Muscle layer of duodenum (tissue), 2 donors: Measurements from ENCODE around the gene ZSWIM3.

Source experiments
- H3K27ac ChIP-seq: one replicate; pipeline ENCODE4 v1.7.0; 2013; ENCODE audit warnings: mild to moderate bottlenecking, low read length
- H3K27me3 ChIP-seq: one replicate; pipeline ENCODE4 v1.7.0; 2013; ENCODE audit warnings: low read depth, mild to moderate bottlenecking, control low read depth, low read length
- H3K36me3 ChIP-seq, 2 donors: one replicate each; pipeline ENCODE4 v1.7.0; 2013; ENCODE audit warnings: low read length in 2 of 2, control low read depth in 1 of 2, mild to moderate bottlenecking in 1 of 2; ENCODE audit not compliant: insufficient read depth in 2 of 2, control insufficient read depth in 1 of 2
- H3K4me1 ChIP-seq, 2 donors: one replicate each; pipeline ENCODE4 v1.7.0; 2013; ENCODE audit warnings: low read length in 2 of 2, mild to moderate bottlenecking in 2 of 2, control low read depth in 1 of 2, moderate library complexity in 1 of 2; ENCODE audit not compliant: insufficient read depth in 2 of 2, control insufficient read depth in 1 of 2
- H3K4me3 ChIP-seq, 2 donors: one replicate each; pipeline ENCODE4 v1.7.0; 2013; ENCODE audit warnings: low read length in 2 of 2, low read depth in 1 of 2, mild to moderate bottlenecking in 1 of 2
- H3K9me3 ChIP-seq, 2 donors: one replicate each; pipeline ENCODE4 v1.7.0; 2013; ENCODE audit warnings: low read length in 2 of 2, control low read depth in 1 of 2, mild to moderate bottlenecking in 1 of 2; ENCODE audit not compliant: control insufficient read depth in 1 of 2
- donor health status: healthy.

The ZSWIM3 gene

DNA sequence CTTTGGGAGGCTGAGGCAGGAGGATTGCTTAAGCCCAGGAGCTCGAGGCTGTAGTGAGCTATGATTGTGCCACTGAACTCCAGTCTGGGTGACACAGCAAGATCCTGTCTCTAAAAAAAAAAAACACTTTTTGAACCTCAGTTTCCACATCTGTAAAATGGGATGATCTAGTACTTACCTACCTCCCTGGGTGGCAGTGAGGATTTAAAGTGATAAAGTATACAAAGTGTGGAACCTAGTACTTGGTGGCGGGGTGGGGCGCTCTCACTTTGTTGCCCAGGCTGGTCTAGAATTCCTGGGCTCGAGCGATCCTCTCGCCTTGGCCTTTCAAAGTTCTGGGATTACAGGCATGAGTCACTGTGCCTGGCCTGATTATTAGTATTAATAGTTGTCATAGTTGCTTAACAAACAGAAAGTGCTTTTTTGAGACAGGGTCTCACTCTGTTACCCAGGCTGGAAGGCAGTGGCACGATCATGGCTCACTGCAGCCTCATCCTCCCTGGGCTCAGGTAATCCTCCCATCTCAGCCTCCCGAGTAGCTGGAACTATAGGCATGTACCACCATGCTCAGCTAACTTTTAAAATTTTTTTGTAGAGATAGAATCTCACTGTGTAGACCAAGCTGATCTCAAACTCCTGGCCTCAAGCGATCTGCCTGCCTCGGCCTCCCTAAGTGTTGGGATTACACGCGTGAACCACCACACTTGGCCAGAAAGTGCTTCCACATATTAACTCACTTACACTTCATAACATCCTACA is 61.5 kb downstream of the ZSWIM3 start:
- H3K27me3 ChIP-seq, result no peaks in the 10 kb centered on the region
- no peak overlapping the region for H3K4me3 ChIP-seq
- peaks cover 5 to 19% of the 10 kb centered on the region in 2 donors for H3K4me1 ChIP-seq
- H3K9me3 ChIP-seq, result no peaks in the 10 kb centered on the region
- no peaks in the 10 kb centered on the region for H3K36me3 ChIP-seq
- peak overlapping the region; percentile 58 for H3K27ac ChIP-seq

DNA sequence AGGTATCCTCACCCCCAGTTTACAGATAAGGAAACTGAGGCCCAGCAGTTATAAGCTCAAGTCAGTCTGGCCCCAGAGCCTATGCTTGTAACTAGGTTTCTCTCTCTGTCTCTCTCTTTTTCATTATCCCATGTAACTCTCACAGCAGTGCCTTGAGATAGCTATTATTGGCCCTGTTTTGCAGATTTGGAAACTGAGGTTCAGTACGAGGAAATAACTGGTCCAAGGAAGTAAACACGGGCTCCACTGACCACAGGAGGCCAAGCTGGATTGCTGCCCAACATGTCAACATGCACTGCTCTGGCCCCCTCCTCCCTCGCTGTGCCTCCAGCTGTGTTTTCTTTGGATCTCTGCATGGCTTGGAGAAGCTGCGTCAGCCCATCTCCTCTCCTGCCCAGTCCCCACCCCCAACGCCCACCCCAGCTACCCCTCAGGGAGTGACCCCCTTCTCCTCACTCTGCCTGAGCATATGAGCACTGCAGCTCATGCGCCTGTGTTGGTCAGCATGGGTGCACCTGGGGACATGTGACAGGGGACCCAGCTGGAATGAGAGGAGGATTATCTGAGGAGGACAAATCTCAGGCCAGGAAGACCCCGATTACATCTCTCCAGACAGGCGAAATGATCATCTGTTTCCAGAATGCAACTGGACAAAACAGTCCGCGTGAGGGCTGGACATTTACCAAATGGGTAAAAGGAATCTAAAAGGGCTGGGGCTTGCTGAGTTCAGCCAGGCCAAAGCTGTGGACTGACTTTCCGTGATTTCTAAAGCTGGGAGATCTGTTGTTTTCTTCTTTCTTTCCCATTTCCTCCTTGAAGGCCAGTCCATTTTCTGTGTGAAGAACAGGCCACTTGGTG is 62.4 kb downstream of the ZSWIM3 start:
- Histone ChIP-seq H3K36me3 (no peaks in the 10 kb centered on the region), H3K4me1 (peaks cover 5 to 23% of the 10 kb centered on the region in 2 donors), H3K4me3 (no peak overlapping the region), H3K9me3 (no peaks in the 10 kb centered on the region), H3K27ac (peak overlapping the region; percentile 36), H3K27me3 (no peaks in the 10 kb centered on the region)

GRCh38 chr20:45920462-45921336 is 63.3 kb downstream of the ZSWIM3 start:
- Histone ChIP-seq H3K4me1 (peaks cover 5 to 23% of the 10 kb centered on the region in 2 donors), H3K27me3 (no peaks in the 10 kb centered on the region), H3K27ac (peak overlapping the region; percentile 36), H3K9me3 (no peaks in the 10 kb centered on the region), H3K36me3 (no peaks in the 10 kb centered on the region), H3K4me3 (no peak overlapping the region)

- no peak overlapping the region for H3K4me3 ChIP-seq
- H3K27me3 ChIP-seq, result no peaks in the 10 kb centered on the region
- no peaks in the 10 kb centered on the region for H3K9me3 ChIP-seq
- no peak overlapping the region for H3K27ac ChIP-seq
- peaks cover 5 to 23% of the 10 kb centered on the region in 2 donors for H3K4me1 ChIP-seq
- H3K36me3 ChIP-seq, result no peaks in the 10 kb centered on the region
Observed at GRCh38 chr20:45921337-45922189, 64.1 kb downstream of the ZSWIM3 start.

DNA sequence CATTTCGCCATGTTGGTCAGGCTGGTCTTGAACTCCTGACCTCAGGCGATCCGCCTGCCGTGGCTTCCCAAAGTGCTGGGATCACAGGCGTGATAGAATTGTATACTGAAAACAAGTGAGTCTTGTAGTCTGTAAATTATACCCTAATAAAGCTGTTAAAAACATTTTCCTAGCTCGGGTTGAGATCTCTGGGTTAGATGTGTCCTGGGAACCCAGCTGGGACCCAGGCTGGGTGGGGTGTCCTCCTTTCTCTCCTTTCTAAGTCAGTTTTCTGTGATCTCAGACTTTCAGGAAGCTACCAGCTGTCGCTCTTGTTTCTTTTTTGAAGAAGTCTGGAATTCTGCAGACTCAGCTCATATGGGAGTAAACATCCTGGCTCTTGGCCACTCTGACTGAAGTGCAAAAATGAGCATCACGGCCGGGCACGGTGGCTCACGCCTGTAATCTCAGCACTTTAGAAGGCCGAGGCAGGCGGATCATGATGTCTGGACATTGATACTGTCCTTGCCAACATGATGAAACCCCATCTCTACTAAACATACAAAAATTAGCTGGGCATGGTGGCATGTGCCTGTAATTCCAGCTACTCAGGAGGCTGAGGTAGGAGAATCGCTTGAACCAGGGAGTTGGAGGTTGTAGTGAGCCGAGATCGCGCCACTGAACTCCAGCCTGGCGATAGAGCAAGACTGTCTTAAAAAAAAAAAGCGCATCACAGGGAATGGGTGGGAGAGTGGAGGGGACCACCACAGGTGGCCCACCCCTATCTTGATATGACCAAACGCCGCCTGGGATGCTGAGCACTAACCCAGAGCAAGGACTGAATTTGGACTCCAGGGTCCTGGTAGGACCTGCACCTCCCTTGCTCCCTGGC is 67.2 kb downstream of the ZSWIM3 start:
- Histone ChIP-seq H3K36me3 (no peaks in the 10 kb centered on the region), H3K9me3 (no peaks in the 10 kb centered on the region), H3K27me3 (no peaks in the 10 kb centered on the region), H3K4me1 (peaks cover 2 to 11% of the 10 kb centered on the region in 2 donors), H3K4me3 (no peak overlapping the region), H3K27ac (peak overlapping the region; percentile 19)

- no peaks in the 10 kb centered on the region for H3K9me3 ChIP-seq
- H3K4me3 ChIP-seq, result no peak overlapping the region
- no peak overlapping the region for H3K27ac ChIP-seq
- no peaks in the 10 kb centered on the region for H3K36me3 ChIP-seq
- H3K4me1 ChIP-seq, result peaks cover 0 to 4% of the 10 kb centered on the region in 2 donors
- no peaks in the 10 kb centered on the region for H3K27me3 ChIP-seq
Observed at GRCh38 chr20:45925821-45926506, 68.5 kb downstream of the ZSWIM3 start.

GRCh38 chr20:45926731-45927070 is 69.3 kb downstream of the ZSWIM3 start:
- H3K4me1 ChIP-seq, result peaks cover 0 to 4% of the 10 kb centered on the region in 2 donors
- no peaks in the 10 kb centered on the region for H3K27me3 ChIP-seq
- no peak overlapping the region for H3K4me3 ChIP-seq
- no peaks in the 10 kb centered on the region for H3K9me3 ChIP-seq
- H3K27ac ChIP-seq, result no peak overlapping the region
- H3K36me3 ChIP-seq, result no peaks in the 10 kb centered on the region

- H3K4me3 ChIP-seq, result no peak overlapping the region
- H3K27me3 ChIP-seq, result no peaks in the 10 kb centered on the region
- no peaks in the 10 kb centered on the region for H3K9me3 ChIP-seq
- H3K36me3 ChIP-seq, result no peaks in the 10 kb centered on the region
- peaks cover 0 to 4% of the 10 kb centered on the region in 2 donors for H3K4me1 ChIP-seq
- no peak overlapping the region for H3K27ac ChIP-seq
Observed at GRCh38 chr20:45927071-45927878, 69.9 kb downstream of the ZSWIM3 start.
